ENCODE measurements around the gene ALDH3A2. TPM values are rescaled to one million over a fixed set of nuclear protein-coding genes. Genes with fewer than 3 reads are reported as not detected.

Gene ALDH3A2
- total RNA-seq, 1 donor from 2014 or later: 138 TPM

DNA sequence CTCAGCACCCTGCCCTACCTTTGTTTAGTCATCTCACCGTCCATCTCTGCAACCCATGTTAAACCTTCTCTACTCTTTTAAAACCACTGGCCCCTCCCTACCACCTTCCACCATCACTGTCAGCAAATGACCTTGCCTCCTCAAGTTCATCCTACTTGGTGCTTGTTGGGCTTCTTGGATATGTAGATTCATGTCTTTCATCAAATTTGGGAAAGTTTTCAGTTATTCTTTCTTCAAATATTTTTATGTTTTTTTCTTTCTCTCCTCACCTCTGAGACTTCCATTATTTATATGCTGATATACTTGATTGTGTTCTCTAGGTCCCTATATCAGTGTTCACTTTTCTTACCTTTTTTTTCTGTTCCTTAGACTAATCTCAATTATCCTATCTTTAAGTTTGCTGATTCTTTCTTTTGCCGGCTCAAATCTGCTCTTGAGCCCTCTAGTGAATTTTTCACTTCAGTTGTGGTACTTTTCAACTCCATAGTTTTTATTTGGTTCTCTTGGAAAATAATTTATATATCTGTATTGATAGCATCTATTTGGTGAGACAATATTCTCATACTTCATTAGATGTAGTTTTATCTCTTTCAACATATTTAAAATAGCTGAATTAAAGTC, 28.7 kb upstream of the ALDH3A2 start:
- Histone ChIP-seq H3K36me3 (no peaks in the 10 kb centered on the region), H3K27ac (no peak overlapping the region), H3F3A (ENCODE audit: low read depth) (peaks cover 5% of the 10 kb centered on the region), H4K20me1 (ENCODE audit: low read depth) (no peaks in the 10 kb centered on the region), H2AFZ (replicated peaks) (no peak overlapping the region), H3K4me1 (no peaks in the 10 kb centered on the region), H3K9ac (no peak overlapping the region), H3K9me3 (ENCODE audit: low read depth) (peaks cover 9% of the 10 kb centered on the region), H3K27me3 (no peaks in the 10 kb centered on the region), H3K4me3 (no peak overlapping the region), H3K79me2 (ENCODE audit: low read depth) (no peaks in the 10 kb centered on the region), H3K4me2 (no peak overlapping the region)
- H3K27ac Mint-ChIP-seq: no peak overlapping the region
- peaks cover 43% of the 10 kb centered on the region for H3K9me3 Mint-ChIP-seq
- no peak for DNase-seq (ENCODE audit: low spot score)
- no peaks in the 10 kb centered on the region for H3K4me1 Mint-ChIP-seq
- no peak overlapping the region for H3K4me3 Mint-ChIP-seq
- peaks cover 11% of the 10 kb centered on the region for H3K27me3 Mint-ChIP-seq (ENCODE audit: insufficient read depth, low read depth)
- no peak for TF ChIP-seq EZH2 (IDR thresholded peaks at IDR 0.05)
- TF ChIP-seq, protein P1, sequence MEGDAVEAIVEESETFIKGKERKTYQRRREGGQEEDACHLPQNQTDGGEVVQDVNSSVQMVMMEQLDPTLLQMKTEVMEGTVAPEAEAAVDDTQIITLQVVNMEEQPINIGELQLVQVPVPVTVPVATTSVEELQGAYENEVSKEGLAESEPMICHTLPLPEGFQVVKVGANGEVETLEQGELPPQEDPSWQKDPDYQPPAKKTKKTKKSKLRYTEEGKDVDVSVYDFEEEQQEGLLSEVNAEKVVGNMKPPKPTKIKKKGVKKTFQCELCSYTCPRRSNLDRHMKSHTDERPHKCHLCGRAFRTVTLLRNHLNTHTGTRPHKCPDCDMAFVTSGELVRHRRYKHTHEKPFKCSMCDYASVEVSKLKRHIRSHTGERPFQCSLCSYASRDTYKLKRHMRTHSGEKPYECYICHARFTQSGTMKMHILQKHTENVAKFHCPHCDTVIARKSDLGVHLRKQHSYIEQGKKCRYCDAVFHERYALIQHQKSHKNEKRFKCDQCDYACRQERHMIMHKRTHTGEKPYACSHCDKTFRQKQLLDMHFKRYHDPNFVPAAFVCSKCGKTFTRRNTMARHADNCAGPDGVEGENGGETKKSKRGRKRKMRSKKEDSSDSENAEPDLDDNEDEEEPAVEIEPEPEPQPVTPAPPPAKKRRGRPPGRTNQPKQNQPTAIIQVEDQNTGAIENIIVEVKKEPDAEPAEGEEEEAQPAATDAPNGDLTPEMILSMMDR (IDR thresholded peaks at IDR 0.05): no peak
- no peak for TF ChIP-seq EZH2phosphoT487 (IDR thresholded peaks at IDR 0.05)
- peaks cover 2% of the 10 kb centered on the region for H3K36me3 Mint-ChIP-seq

DNA sequence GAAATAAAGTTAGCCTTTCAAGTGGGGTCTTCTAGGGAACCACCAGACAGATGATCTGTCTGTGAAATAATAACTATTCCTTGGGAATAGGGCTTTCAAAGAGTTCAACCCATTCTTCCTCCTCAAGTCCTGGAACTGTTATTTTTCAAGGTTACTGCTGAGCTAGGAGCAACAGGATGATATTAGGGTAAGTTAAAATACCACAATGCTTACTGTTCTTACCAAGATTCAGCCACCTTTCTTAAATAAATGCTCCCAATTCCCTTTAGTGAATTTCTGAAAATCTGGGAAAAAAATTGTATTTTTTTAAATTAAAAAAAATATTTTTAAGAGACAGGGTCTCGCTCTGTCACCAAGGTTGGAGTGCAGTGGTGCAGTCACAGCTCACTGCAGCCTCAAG, 26.9 kb upstream of the ALDH3A2 start:
- no peak overlapping the region for H3K4me3 Mint-ChIP-seq
- Histone ChIP-seq H3K9me3 (ENCODE audit: low read depth) (peaks cover 9% of the 10 kb centered on the region), H3K27me3 (no peaks in the 10 kb centered on the region), H2AFZ (replicated peaks) (no peak overlapping the region), H3K36me3 (no peaks in the 10 kb centered on the region), H3K4me3 (no peak overlapping the region), H3K4me2 (no peak overlapping the region), H3K79me2 (ENCODE audit: low read depth) (no peaks in the 10 kb centered on the region), H3K27ac (no peak overlapping the region), H3K4me1 (no peaks in the 10 kb centered on the region), H3F3A (ENCODE audit: low read depth) (peaks cover 7% of the 10 kb centered on the region), H3K9ac (no peak overlapping the region), H4K20me1 (ENCODE audit: low read depth) (no peaks in the 10 kb centered on the region)
- TF ChIP-seq EZH2phosphoT487 (IDR thresholded peaks at IDR 0.05) (no peak), EZH2 (IDR thresholded peaks at IDR 0.05) (no peak)
- TF ChIP-seq, protein P1 (IDR thresholded peaks at IDR 0.05): no peak
- peaks cover 47% of the 10 kb centered on the region for H3K9me3 Mint-ChIP-seq
- H3K4me1 Mint-ChIP-seq: no peaks in the 10 kb centered on the region
- DNase-seq (ENCODE audit: low spot score): no peak
- H3K36me3 Mint-ChIP-seq: peaks cover 2% of the 10 kb centered on the region
- peaks cover 8% of the 10 kb centered on the region for H3K27me3 Mint-ChIP-seq (ENCODE audit: insufficient read depth, low read depth)
- H3K27ac Mint-ChIP-seq: no peak overlapping the region

DNA sequence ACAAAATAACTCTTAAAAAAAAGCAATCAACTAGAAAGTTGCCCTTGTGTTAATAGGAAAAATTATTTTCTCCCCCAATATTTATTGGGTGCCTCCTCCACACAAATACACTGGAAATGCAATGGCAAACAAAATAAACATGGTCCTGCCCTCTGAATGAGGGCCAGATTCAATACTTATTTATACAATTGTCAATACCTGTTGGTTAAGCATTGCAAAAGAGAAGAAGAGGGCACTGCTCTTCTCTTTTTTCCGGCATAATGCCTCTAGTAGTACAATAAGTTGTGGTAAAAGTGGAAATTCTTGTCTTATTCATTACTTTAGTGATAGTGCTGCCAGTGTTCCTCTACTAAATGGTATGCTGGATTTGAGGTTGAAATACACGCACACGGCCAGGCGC, 22.5 kb upstream of the ALDH3A2 start:
- no peak overlapping the region for H3K4me3 ChIP-seq
- no peak overlapping the region for H3K9ac ChIP-seq
- H3K4me1 Mint-ChIP-seq: no peaks in the 10 kb centered on the region
- H3K4me3 Mint-ChIP-seq: no peak overlapping the region
- H3K9me3 Mint-ChIP-seq: peaks cover 12% of the 10 kb centered on the region
- no peaks in the 10 kb centered on the region for H3K36me3 Mint-ChIP-seq
- H2AFZ ChIP-seq (replicated peaks): no peak overlapping the region
- H3K27me3 ChIP-seq: no peaks in the 10 kb centered on the region
- no peaks in the 10 kb centered on the region for H3K36me3 ChIP-seq
- H3K4me2 ChIP-seq: no peak overlapping the region
- no peaks in the 10 kb centered on the region for H3K4me1 ChIP-seq
- no peaks in the 10 kb centered on the region for H3K9me3 ChIP-seq (ENCODE audit: low read depth)
- no peaks in the 10 kb centered on the region for H4K20me1 ChIP-seq (ENCODE audit: low read depth)
- no peak overlapping the region for H3K27ac Mint-ChIP-seq
- TF ChIP-seq EZH2 (IDR thresholded peaks at IDR 0.05) (no peak), EZH2phosphoT487 (IDR thresholded peaks at IDR 0.05) (no peak)
- TF ChIP-seq, protein P1 (IDR thresholded peaks at IDR 0.05): no peak
- peaks cover 3% of the 10 kb centered on the region for H3F3A ChIP-seq (ENCODE audit: low read depth)
- DNase-seq (ENCODE audit: low spot score): no peak
- H3K79me2 ChIP-seq (ENCODE audit: low read depth): no peaks in the 10 kb centered on the region
- H3K27me3 Mint-ChIP-seq (ENCODE audit: insufficient read depth, low read depth): peaks cover 3% of the 10 kb centered on the region
- no peak overlapping the region for H3K27ac ChIP-seq

All from neural progenitor cell (in vitro differentiated cells).